ENCODE data around the gene APOL2. TPM values are rescaled to one million over a fixed set of nuclear protein-coding genes. Genes with fewer than 3 reads are reported as not detected.
A peak's percentile ranks its signal among the peaks of the same experiment; 100 is the strongest.

The APOL2 gene
- total RNA-seq, 2 experiments from 2014 or later, result 11.8 to 12.4 TPM

GRCh38 chr22:36249160-36249559 lies 9.8 kb upstream of the APOL2 start:
- peaks cover 6% of the 10 kb centered on the region for H3K4me1 ChIP-seq (ENCODE audit: insufficient read depth, low read length, poor library complexity, severe bottlenecking)
- H3K79me2 ChIP-seq (ENCODE audit: insufficient read depth, low read depth, low read length), result no peaks in the 10 kb centered on the region
- H3K9me2 ChIP-seq (ENCODE audit: insufficient read depth, low read length), result no peaks in the 10 kb centered on the region
- DNase-seq (ENCODE audit: low spot score), result peak; percentile 11
- no peak overlapping the region for H2AFZ ChIP-seq (ENCODE audit: low read length)
- no peak overlapping the region for H3K27ac ChIP-seq (ENCODE audit: low read depth, low read length, poor library complexity, severe bottlenecking)
- H3K4me3 ChIP-seq (ENCODE audit: low read depth, low read length, poor library complexity, severe bottlenecking), result no peak overlapping the region
- H3K9me3 ChIP-seq (ENCODE audit: low read length), result peaks cover 21% of the 10 kb centered on the region
- ChIA-PET POLR2A (no interaction called here), CTCF (ENCODE audit: unreplicated experiment) (no interaction called here)
- no peaks in the 10 kb centered on the region for H3K36me3 ChIP-seq (ENCODE audit: insufficient read depth, low read length)
- intact Hi-C loops (cut with micrococcal nuclease; ENCODE audit: unreplicated experiment), result no loop called here
- no peaks in the 10 kb centered on the region for H4K20me1 ChIP-seq (ENCODE audit: insufficient read depth, low read length)
- TF ChIP-seq CTCF (conservative IDR thresholded peaks at IDR 0.05; ENCODE audit: low read length), result no peak
- no peak for TF ChIP-seq EZH2phosphoT487 (IDR thresholded peaks at IDR 0.05; ENCODE audit: borderline replicate concordance, low read depth, low read length)
- no TSS peak for BruUV-seq (replicated peaks)
- no peak overlapping the region for H3K4me2 ChIP-seq (ENCODE audit: low read length)

GRCh38 chr22:36247955-36248354 lies 8.6 kb upstream of the APOL2 start:
- Histone ChIP-seq H3K36me3 (ENCODE audit: insufficient read depth, low read length) (no peaks in the 10 kb centered on the region), H3K4me1 (ENCODE audit: insufficient read depth, low read length, poor library complexity, severe bottlenecking) (peaks cover 1% of the 10 kb centered on the region), H3K9me3 (ENCODE audit: low read length) (peaks cover 21% of the 10 kb centered on the region), H3K27ac (ENCODE audit: low read depth, low read length, poor library complexity, severe bottlenecking) (no peak overlapping the region), H3K4me3 (ENCODE audit: low read depth, low read length, poor library complexity, severe bottlenecking) (no peak overlapping the region), H3K4me2 (ENCODE audit: low read length) (no peak overlapping the region), H3K79me2 (ENCODE audit: insufficient read depth, low read depth, low read length) (no peaks in the 10 kb centered on the region), H2AFZ (ENCODE audit: low read length) (no peak overlapping the region), H3K9me2 (ENCODE audit: insufficient read depth, low read length) (no peaks in the 10 kb centered on the region), H4K20me1 (ENCODE audit: insufficient read depth, low read length) (no peaks in the 10 kb centered on the region)
- no peak for DNase-seq (ENCODE audit: low spot score)
- BruUV-seq (replicated peaks), result no TSS peak
- CTCF ChIA-PET (ENCODE audit: unreplicated experiment), result no interaction called here
- intact Hi-C loops (cut with micrococcal nuclease; ENCODE audit: unreplicated experiment), result no loop called here
- no peak for TF ChIP-seq CTCF (conservative IDR thresholded peaks at IDR 0.05; ENCODE audit: low read length)
- TF ChIP-seq EZH2phosphoT487 (IDR thresholded peaks at IDR 0.05; ENCODE audit: borderline replicate concordance, low read depth, low read length), result no peak
- POLR2A ChIA-PET, result no interaction called here

- H4K20me1 ChIP-seq (ENCODE audit: insufficient read depth, low read length), result no peaks in the 10 kb centered on the region
- H3K27ac ChIP-seq (ENCODE audit: low read depth, low read length, poor library complexity, severe bottlenecking), result no peak overlapping the region
- POLR2A ChIA-PET, result no interaction called here
- CTCF ChIA-PET (ENCODE audit: unreplicated experiment), result no interaction called here
- no peak overlapping the region for H3K4me2 ChIP-seq (ENCODE audit: low read length)
- intact Hi-C loops (cut with micrococcal nuclease; ENCODE audit: unreplicated experiment), result no loop called here
- H3K79me2 ChIP-seq (ENCODE audit: insufficient read depth, low read depth, low read length), result no peaks in the 10 kb centered on the region
- H3K9me3 ChIP-seq (ENCODE audit: low read length), result peaks cover 21% of the 10 kb centered on the region
- no peaks in the 10 kb centered on the region for H3K4me1 ChIP-seq (ENCODE audit: insufficient read depth, low read length, poor library complexity, severe bottlenecking)
- no peak for TF ChIP-seq CTCF (conservative IDR thresholded peaks at IDR 0.05; ENCODE audit: low read length)
- H3K9me2 ChIP-seq (ENCODE audit: insufficient read depth, low read length), result no peaks in the 10 kb centered on the region
- H3K4me3 ChIP-seq (ENCODE audit: low read depth, low read length, poor library complexity, severe bottlenecking), result no peak overlapping the region
- H2AFZ ChIP-seq (ENCODE audit: low read length), result no peak overlapping the region
- no peak for DNase-seq (ENCODE audit: low spot score)
- H3K36me3 ChIP-seq (ENCODE audit: insufficient read depth, low read length), result no peaks in the 10 kb centered on the region
- no TSS peak for BruUV-seq (replicated peaks)
These were observed 7.4 kb upstream of the APOL2 start for GRCh38 chr22:36246718-36247117.
